Neural progenitor cell (in vitro differentiated cells): Measurements from ENCODE around the gene TTLL5. TPM values are rescaled to one million over a fixed set of nuclear protein-coding genes. Genes with fewer than 3 reads are reported as not detected.
"Not testable (repeated sequence)": the region's sequence is repeated elsewhere in the genome, so short reads cannot be mapped to it uniquely, and the experiment has no call there.

Experiments used
- DNase-seq: peaks from one replicate; pipeline ENCODE4 v3.0.0-alpha.2; 2016; ENCODE audit warnings: low spot score
- H2AFZ ChIP-seq: fragments of 200-600 bp; sonication (generic); replicated peaks from 2 replicates; pipeline ENCODE4 v1.6.1; 2016; ENCODE audit warnings: antibody characterized with exemption
- H3F3A ChIP-seq: fragments of 200-600 bp; sonication (generic); 2 replicates; pipeline ENCODE4 v1.6.1; 2016; ENCODE audit warnings: antibody characterized with exemption, low read depth
- H3K27ac ChIP-seq: fragments of 200-600 bp; sonication (generic); 2 replicates; pipeline ENCODE4 v1.5.1; 2016; ENCODE audit warnings: mild to moderate bottlenecking
- H3K27me3 ChIP-seq: fragments of 200-600 bp; sonication (generic); 2 replicates; pipeline ENCODE4 v1.6.1; 2016; ENCODE audit warnings: mild to moderate bottlenecking, moderate library complexity
- H3K36me3 ChIP-seq: fragments of 200-600 bp; sonication (generic); 2 replicates; pipeline ENCODE4 v1.5.1; 2016
- H3K4me1 ChIP-seq: fragments of 200-600 bp; sonication (generic); 2 replicates; pipeline ENCODE4 v1.6.1; 2016; ENCODE audit warnings: mixed run types
- H3K4me2 ChIP-seq: fragments of 200-600 bp; sonication (generic); 2 replicates; pipeline ENCODE4 v1.6.1; 2016
- H3K4me3 ChIP-seq: fragments of 200-600 bp; sonication (generic); 2 replicates; pipeline ENCODE4 v1.5.1; 2016
- H3K79me2 ChIP-seq: fragments of 200-600 bp; sonication (generic); 2 replicates; pipeline ENCODE4 v1.6.1; 2016; ENCODE audit warnings: low read depth
- H3K9ac ChIP-seq: fragments of 200-600 bp; sonication (generic); 2 replicates; pipeline ENCODE4 v1.6.1; 2016
- H3K9me3 ChIP-seq: fragments of 200-600 bp; sonication (generic); 2 replicates; pipeline ENCODE4 v1.5.1; 2016; ENCODE audit warnings: low read depth
- H4K20me1 ChIP-seq: fragments of 200-600 bp; sonication (generic); 2 replicates; pipeline ENCODE4 v1.6.1; 2016; ENCODE audit warnings: low read depth
- H3K27ac Mint-ChIP-seq: 3 replicates; pipeline ENCODE4 v1.8.0; 2021; ENCODE audit warnings: mixed read lengths
- H3K27me3 Mint-ChIP-seq: 2 replicates; pipeline ENCODE4 v1.8.0; 2022; ENCODE audit warnings: low read depth, mild to moderate bottlenecking, inconsistent platforms, moderate library complexity, mixed read lengths; ENCODE audit not compliant: insufficient read depth
- H3K36me3 Mint-ChIP-seq: 3 replicates; pipeline ENCODE4 v1.8.0; 2021; ENCODE audit warnings: mixed read lengths
- H3K4me1 Mint-ChIP-seq: 3 replicates; pipeline ENCODE4 v1.8.0; 2021; ENCODE audit warnings: mixed read lengths
- H3K4me3 Mint-ChIP-seq: 3 replicates; pipeline ENCODE4 v1.8.0; 2021; ENCODE audit warnings: mild to moderate bottlenecking, moderate library complexity, mixed read lengths
- H3K9me3 Mint-ChIP-seq: 3 replicates; pipeline ENCODE4 v1.8.0; 2020; ENCODE audit warnings: mixed read lengths
- CTCF ChIP-seq: fragments of 200-600 bp; sonication (generic); IDR thresholded peaks from 2 replicates; pipeline ENCODE4 v1.5.1; 2017; ENCODE audit warnings: antibody characterized with exemption, mild to moderate bottlenecking
- EZH2 ChIP-seq: fragments of 200-600 bp; sonication (generic); IDR thresholded peaks from 2 replicates; pipeline ENCODE4 v1.6.1; 2017; ENCODE audit warnings: antibody characterized with exemption, mild to moderate bottlenecking, moderate library complexity
- EZH2phosphoT487 ChIP-seq: fragments of 200-600 bp; sonication (generic); IDR thresholded peaks from 2 replicates; pipeline ENCODE4 v1.6.1; 2017; ENCODE audit warnings: antibody characterized with exemption
- total RNA-seq: library from RNA; depleted of rRNA; stranded (reverse); fragments of >200 nt; gene quantifications from 2 replicates; pipeline ENCODE4 v1.2.3, GENCODE V29; 2015; ENCODE audit warnings: low replicate concordance

TTLL5 gene
- total RNA-seq, 1 donor from 2014 or later, result 61.4 TPM

GRCh38 chr14:75685910-75686309 lies 24.9 kb downstream of the TTLL5 start:
- no peaks in the 10 kb centered on the region for H3K4me1 Mint-ChIP-seq
- Histone ChIP-seq H3K9ac (no peak overlapping the region), H3K4me3 (no peak overlapping the region), H3K79me2 (no peaks in the 10 kb centered on the region), H3K27ac (no peak overlapping the region), H3K36me3 (no peaks in the 10 kb centered on the region), H3K27me3 (no peaks in the 10 kb centered on the region), H2AFZ (no peak overlapping the region), H3F3A (no peaks in the 10 kb centered on the region), H3K9me3 (no peaks in the 10 kb centered on the region), H3K4me2 (no peak overlapping the region), H3K4me1 (no peaks in the 10 kb centered on the region), H4K20me1 (no peaks in the 10 kb centered on the region)
- no peak overlapping the region for H3K4me3 Mint-ChIP-seq
- H3K9me3 Mint-ChIP-seq, result no peaks in the 10 kb centered on the region
- no peaks in the 10 kb centered on the region for H3K27me3 Mint-ChIP-seq
- H3K36me3 Mint-ChIP-seq, result peaks cover 23% of the 10 kb centered on the region
- no peak overlapping the region for H3K27ac Mint-ChIP-seq
- TF ChIP-seq CTCF (no peak), EZH2 (no peak), EZH2phosphoT487 (no peak)
- no peak for DNase-seq

- no peaks in the 10 kb centered on the region for H3K4me1 Mint-ChIP-seq
- H3K79me2 ChIP-seq, result no peaks in the 10 kb centered on the region
- no peaks in the 10 kb centered on the region for H3K36me3 ChIP-seq
- no peak overlapping the region for H3K27ac Mint-ChIP-seq
- H3K9me3 ChIP-seq, result no peaks in the 10 kb centered on the region
- no peak for DNase-seq
- no peaks in the 10 kb centered on the region for H4K20me1 ChIP-seq
- no peak overlapping the region for H3K4me2 ChIP-seq
- no peak overlapping the region for H3K4me3 ChIP-seq
- no peaks in the 10 kb centered on the region for H3K9me3 Mint-ChIP-seq
- no peak overlapping the region for H2AFZ ChIP-seq
- no peak overlapping the region for H3K9ac ChIP-seq
- H3K27me3 Mint-ChIP-seq, result no peaks in the 10 kb centered on the region
- no peak overlapping the region for H3K4me3 Mint-ChIP-seq
- H3K27me3 ChIP-seq, result no peaks in the 10 kb centered on the region
- no peak overlapping the region for H3K27ac ChIP-seq
- no peaks in the 10 kb centered on the region for H3F3A ChIP-seq
- H3K36me3 Mint-ChIP-seq, result peaks cover 24% of the 10 kb centered on the region
- H3K4me1 ChIP-seq, result no peaks in the 10 kb centered on the region
- no peak for TF ChIP-seq EZH2
- no peak for TF ChIP-seq EZH2phosphoT487
- TF ChIP-seq CTCF, result no peak
Observed at GRCh38 chr14:75689012-75689411, 28.0 kb downstream of the TTLL5 start.

GRCh38 chr14:75690010-75690409 lies 29.0 kb downstream of the TTLL5 start:
- Mint-ChIP-seq H3K27ac (no peak overlapping the region), H3K4me1 (no peaks in the 10 kb centered on the region), H3K4me3 (no peak overlapping the region), H3K9me3 (peaks cover 3% of the 10 kb centered on the region), H3K27me3 (no peaks in the 10 kb centered on the region), H3K36me3 (peaks cover 29% of the 10 kb centered on the region)
- Histone ChIP-seq H3K4me3 (no peak overlapping the region), H3K27ac (no peak overlapping the region), H3K9ac (no peak overlapping the region), H2AFZ (no peak overlapping the region), H3K9me3 (no peaks in the 10 kb centered on the region), H3F3A (no peaks in the 10 kb centered on the region), H3K27me3 (no peaks in the 10 kb centered on the region), H3K36me3 (no peaks in the 10 kb centered on the region), H3K79me2 (no peaks in the 10 kb centered on the region), H4K20me1 (no peaks in the 10 kb centered on the region), H3K4me1 (no peaks in the 10 kb centered on the region), H3K4me2 (no peak overlapping the region)
- TF ChIP-seq EZH2phosphoT487 (no peak), CTCF (no peak), EZH2 (no peak)
- no peak for DNase-seq

- peaks cover 45% of the 10 kb centered on the region for H3K36me3 Mint-ChIP-seq
- H3K9me3 Mint-ChIP-seq, result not testable (repeated sequence)
Observed at GRCh38 chr14:75695025-75695424, 34.0 kb downstream of the TTLL5 start.

More at GRCh38 chr14:75695025-75695424, 34.0 kb downstream of the TTLL5 start:
- H3K4me3 Mint-ChIP-seq, H2AFZ ChIP-seq, H4K20me1 ChIP-seq, H3K27ac Mint-ChIP-seq, H3K27ac ChIP-seq, H3K9ac ChIP-seq, DNase-seq, H3K9me3 ChIP-seq, H3K4me3 ChIP-seq, H3K4me1 ChIP-seq, H3K4me1 Mint-ChIP-seq, H3K27me3 ChIP-seq, H3K79me2 ChIP-seq, H3F3A ChIP-seq, H3K4me2 ChIP-seq, H3K27me3 Mint-ChIP-seq, H3K36me3 ChIP-seq: not testable (repeated sequence)
